ENCODE results near the gene ZFHX3.

ZFHX3 gene

GRCh38 chr16:73037845-73038570, 9.9 kb downstream of the ZFHX3 start:
- DNase-seq (ENCODE audit: low spot score), result no peak

DNA sequence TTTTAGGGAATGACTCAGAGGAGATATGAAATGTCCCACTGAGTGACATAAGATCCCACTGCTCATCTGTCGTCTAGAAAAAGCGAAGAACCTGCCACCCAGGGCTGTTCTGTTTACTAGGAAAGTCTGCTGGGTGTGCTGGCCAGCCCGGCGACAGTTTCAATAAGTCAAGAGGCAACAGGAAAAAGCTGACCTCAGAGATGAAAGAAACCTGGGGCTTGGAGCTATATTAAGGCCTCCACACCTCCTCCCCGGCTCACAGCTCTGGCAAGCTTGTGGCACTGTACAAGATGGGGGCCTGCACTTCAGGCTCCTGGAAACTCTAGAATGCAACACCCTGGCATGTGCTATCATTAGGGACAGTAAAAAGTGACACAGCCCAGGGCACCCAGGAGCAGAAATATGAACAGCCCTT, 10.6 kb downstream of the ZFHX3 start:
- DNase-seq (ENCODE audit: low spot score), result no peak

DNA sequence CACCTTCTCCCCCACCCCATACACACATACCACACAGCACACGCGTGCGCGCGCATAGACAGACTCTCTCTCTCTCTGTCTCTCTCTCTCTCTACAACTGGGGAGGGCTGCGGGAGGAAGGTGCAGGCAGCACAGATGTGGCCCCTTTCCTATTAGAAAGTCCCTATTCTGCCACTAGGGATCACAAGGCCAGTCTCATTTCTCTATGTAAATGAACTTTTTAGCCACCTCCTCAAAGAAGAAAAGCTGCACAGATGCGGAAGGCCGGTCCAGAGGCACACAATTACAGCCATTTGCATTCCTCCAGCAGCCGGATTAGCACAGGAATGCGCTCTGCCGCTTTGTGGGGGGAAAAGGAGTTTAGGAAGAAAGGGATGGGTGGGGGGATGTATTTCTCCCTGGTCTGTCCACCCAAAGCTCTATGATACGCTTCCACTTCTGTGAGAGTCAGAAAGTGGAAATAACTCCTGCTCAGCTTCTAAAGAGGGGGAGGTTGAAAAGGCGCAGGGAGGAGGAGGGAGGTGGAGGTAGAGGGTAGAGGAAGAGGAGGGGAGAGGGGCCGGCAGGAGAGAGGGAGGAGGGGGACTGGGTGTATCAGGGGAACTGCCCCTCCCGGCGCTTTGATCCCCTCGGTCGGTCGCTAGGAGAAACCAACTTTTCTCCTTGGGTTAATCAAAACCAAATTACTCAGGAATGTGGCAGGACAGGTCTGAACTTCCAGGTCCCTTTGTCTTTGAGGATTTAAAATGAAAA, 11.7 kb downstream of the ZFHX3 start:
- no peak for DNase-seq (ENCODE audit: low spot score)

- DNase-seq (ENCODE audit: low spot score), result no peak
Observed at GRCh38 chr16:73034374-73034773, 13.6 kb downstream of the ZFHX3 start.

GRCh38 chr16:73033271-73033998, 14.5 kb downstream of the ZFHX3 start:
- DNase-seq (ENCODE audit: low spot score), result no peak

- DNase-seq (ENCODE audit: low spot score), result no peak
Observed at GRCh38 chr16:73032541-73033270, 15.2 kb downstream of the ZFHX3 start.

- no peak for DNase-seq (ENCODE audit: low spot score)
Observed at GRCh38 chr16:73031984-73032383, 15.9 kb downstream of the ZFHX3 start.

DNA sequence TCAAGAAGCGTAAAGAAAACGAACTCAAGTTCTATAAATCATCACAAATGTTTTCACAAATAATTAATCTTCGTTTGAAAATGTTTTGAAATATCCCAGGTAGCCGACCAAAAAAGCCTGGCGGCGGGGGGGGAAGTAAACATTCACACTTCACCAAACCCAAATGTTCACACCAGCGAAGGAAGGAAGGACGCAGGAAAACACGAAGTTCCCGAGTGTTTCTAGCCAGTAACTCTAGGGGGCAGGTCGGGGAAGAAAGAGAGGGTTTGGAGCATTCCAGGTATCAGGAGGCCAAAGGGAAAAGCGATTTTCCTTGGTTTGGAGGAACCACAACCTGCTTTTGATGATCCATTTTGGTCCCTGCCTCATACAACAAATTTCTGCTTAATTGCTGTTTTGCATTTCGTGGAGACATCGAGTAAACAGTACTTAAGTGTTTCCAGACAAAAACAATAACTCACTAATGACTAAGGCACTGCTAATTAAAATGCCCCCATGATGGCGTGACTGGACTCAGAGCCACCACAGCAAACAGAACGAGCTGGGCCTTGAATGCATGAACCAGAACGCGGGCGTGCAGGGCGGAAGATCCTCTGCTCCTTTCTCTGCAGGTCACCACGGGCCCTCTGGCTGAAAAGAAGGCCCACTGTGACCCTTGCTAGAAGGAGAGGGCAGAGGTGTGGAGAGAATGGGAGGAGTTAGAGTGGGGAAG, 16.6 kb downstream of the ZFHX3 start:
- DNase-seq (ENCODE audit: low spot score), result no peak

DNA sequence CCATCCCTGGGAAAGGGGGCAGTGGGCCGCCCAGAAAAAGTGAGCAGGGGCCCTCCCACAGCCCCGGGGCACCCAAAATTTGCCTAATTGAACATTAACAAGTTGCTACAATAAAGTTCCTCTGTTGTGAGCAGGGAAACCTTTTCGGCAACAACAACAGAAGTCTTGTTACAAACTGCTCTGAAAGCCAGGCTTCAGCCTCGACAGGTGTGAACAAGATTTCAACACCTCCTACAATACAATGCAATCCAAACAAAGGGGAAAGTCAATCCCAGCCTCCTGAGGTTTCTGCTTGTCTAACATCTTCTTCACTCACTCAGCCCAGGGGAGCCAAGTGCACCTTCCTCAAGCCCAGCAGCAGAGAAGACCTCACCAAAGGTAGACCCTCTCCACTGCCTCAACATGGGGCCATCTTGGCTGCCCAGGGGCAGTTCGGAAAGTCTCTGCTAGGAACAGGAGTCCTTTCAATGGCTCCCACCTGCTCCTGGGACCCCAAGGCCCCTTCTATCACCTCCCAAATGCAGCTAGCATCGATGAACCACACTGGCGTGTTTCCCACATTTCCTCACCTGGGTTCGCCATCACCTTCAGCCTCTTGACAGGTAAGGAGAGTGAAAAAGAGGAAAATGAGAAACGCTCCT, 19.1 kb downstream of the ZFHX3 start:
- DNase-seq (ENCODE audit: low spot score), result no peak

GRCh38 chr16:73028263-73028662, 19.7 kb downstream of the ZFHX3 start:
- DNase-seq (ENCODE audit: low spot score), result no peak

DNA sequence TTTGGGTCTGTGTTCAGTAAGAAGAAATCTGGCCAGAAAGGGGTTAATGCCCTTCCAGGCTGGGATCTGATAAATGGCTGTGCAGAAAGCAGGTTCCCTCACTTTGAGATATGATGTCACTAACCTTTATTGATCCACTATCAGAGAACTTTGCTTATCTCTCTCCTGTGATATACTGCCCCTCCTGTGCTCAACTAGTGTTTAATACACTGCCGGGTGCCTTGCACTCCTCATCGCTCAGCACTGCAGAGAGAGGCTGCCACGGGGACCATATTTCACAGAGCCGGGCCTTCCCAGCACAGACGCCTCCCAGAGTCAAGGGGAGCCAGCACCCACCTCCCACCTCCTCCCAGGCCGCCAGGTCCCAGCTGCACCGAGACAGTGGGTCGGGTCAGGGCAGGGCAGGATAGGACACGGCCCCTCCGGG, 20.2 kb downstream of the ZFHX3 start:
- no peak for DNase-seq (ENCODE audit: low spot score)

GRCh38 chr16:73026754-73027684, 20.9 kb downstream of the ZFHX3 start:
- no peak for DNase-seq (ENCODE audit: low spot score)

- DNase-seq (ENCODE audit: low spot score), result no peak
Observed at GRCh38 chr16:73025856-73026210, 22.1 kb downstream of the ZFHX3 start.

GRCh38 chr16:73025151-73025855, 22.6 kb downstream of the ZFHX3 start:
- no peak for DNase-seq (ENCODE audit: low spot score)

- no peak for DNase-seq (ENCODE audit: low spot score)
Observed at GRCh38 chr16:73024571-73025105, 23.3 kb downstream of the ZFHX3 start.

GRCh38 chr16:73023752-73024570, 24.0 kb downstream of the ZFHX3 start:
- DNase-seq (ENCODE audit: low spot score), result no peak

DNA sequence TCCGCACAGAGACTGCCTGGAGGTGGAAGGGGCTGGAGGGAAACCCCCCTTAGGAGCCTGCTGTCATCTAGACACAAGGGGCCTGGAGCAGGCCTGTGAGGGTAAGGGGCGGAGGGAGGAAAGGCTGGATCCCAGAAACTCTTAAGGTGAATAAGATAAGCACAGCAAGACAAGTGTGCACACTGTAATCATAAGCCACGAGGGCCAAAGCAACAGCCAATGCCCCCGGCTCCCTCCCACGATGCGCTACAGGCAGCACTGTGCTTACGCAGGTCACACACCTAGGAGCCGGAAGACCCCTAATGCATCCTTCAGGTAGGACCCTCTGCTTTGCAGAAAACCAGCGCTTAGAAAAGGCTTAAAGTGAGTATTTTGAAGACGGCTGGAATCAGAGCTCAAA, 24.6 kb downstream of the ZFHX3 start:
- no peak for DNase-seq (ENCODE audit: low spot score)

DNA sequence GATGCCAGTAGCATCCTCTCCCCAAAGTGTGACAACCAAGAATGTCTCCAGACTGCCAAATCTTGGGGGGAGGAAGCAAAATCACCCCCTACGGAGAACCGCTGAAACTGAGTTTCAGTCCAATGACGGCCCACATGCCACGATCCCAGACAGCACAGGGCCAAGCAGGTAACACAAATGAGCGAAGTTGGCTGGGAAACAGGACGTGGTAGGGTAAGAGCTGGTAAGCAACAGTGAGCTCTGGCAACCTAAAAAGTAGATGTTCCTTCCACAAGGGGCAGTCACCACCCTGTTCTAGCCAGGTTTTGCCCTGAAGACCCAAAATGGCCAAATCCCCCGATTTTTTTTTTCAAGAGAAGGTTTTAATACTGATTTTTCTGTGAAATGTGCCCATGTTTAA, 25.4 kb downstream of the ZFHX3 start:
- DNase-seq (ENCODE audit: low spot score), result no peak

All from NAMALWA (cell line).